H1 (cell line): ENCODE measurements around the gene USH1G. TPM values are rescaled to one million over a fixed set of nuclear protein-coding genes. Genes with fewer than 3 reads are reported as not detected.

Source experiments
- CTCF ChIA-PET: fragments of 300-600 bp; sonication (Branson Sonifier 250); formaldehyde crosslinking; loops from one replicate; lab custom pipeline; 2021; ENCODE audit not compliant: partially characterized antibody; lab: Charles Lee
- POLR2A ChIA-PET: fragments of 300-600 bp; sonication (Branson Sonifier 250); formaldehyde crosslinking; loops from one replicate; lab custom pipeline; 2021; ENCODE audit warnings: inconsistent platforms; ENCODE audit not compliant: partially characterized antibody; lab: Charles Lee
- DNase-seq, 2 experiments: peaks; one replicate each; pipeline versions ENCODE4 v3.0.0 to v3.0.0-alpha.2; 2010 to 2022; ENCODE audit warnings: low spot score in 2 of 2, low read depth in 1 of 2, mixed read lengths in 1 of 2
- FAIRE-seq: peaks from 2 replicates; lab custom pipeline; 2011; peaks lifted over from hg19 to GRCh38; lab: Jason Lieb, UNC
- H2AFZ ChIP-seq: 2 replicates; pipeline ENCODE4 v1.8.1; 2012; ENCODE audit warnings: low read length, inconsistent platforms
- H2AK5ac ChIP-seq: 2 replicates; pipeline ENCODE4 v1.6.1; 2013; ENCODE audit warnings: low read depth, low read length
- H2BK120ac ChIP-seq: replicated peaks from 2 replicates; pipeline ENCODE3; 2013; ENCODE audit warnings: low read depth, low read length, inconsistent platforms
- H2BK12ac ChIP-seq: 2 replicates; pipeline ENCODE4 v1.6.1; 2013; ENCODE audit warnings: low read depth, low read length
- H2BK15ac ChIP-seq: 2 replicates; pipeline ENCODE4 v1.6.1; 2013; ENCODE audit warnings: low read length
- H2BK20ac ChIP-seq: 2 replicates; pipeline ENCODE4 v1.6.1; 2013; ENCODE audit warnings: low read length
- H2BK5ac ChIP-seq: 2 replicates; pipeline ENCODE4 v1.6.1; 2013; ENCODE audit warnings: low read depth, low read length
- H3K14ac ChIP-seq: 2 replicates; pipeline ENCODE4 v1.6.1; 2013; ENCODE audit warnings: inconsistent platforms; ENCODE audit not compliant: insufficient read length
- H3K18ac ChIP-seq: 2 replicates; pipeline ENCODE4 v1.6.1; 2013; ENCODE audit warnings: low read length; ENCODE audit errors: extremely low read depth
- H3K23ac ChIP-seq: 2 replicates; pipeline ENCODE4 v1.6.1; 2013; ENCODE audit warnings: inconsistent platforms; ENCODE audit not compliant: insufficient read length
- H3K23me2 ChIP-seq: 2 replicates; pipeline ENCODE4 v1.6.1; 2013; ENCODE audit warnings: low read depth, low read length
- H3K27ac ChIP-seq: 2 replicates; pipeline ENCODE4 v1.6.1; 2011; ENCODE audit warnings: low read depth, low read length, inconsistent platforms
- H3K27me3 ChIP-seq, 4 experiments: replicated peaks in 1 of 4; 1 replicate in 1 of 4; 2 replicates in 3 of 4; pipeline versions ENCODE4 v1.6.1 to v1.8.1; 2011 to 2013; ENCODE audit warnings: low read length in 3 of 4, mild to moderate bottlenecking in 3 of 4, inconsistent platforms in 2 of 4, mixed read lengths in 2 of 4, moderate library complexity in 1 of 4; ENCODE audit not compliant: control insufficient read depth in 3 of 4, insufficient read depth in 3 of 4; ENCODE audit errors: extremely low read depth in 1 of 4
- H3K36me3 ChIP-seq, 4 experiments: 2 replicates each; pipeline versions ENCODE4 v1.6.1 to v1.8.1; 2011 to 2013; ENCODE audit warnings: mild to moderate bottlenecking in 4 of 4, low read length in 3 of 4, moderate library complexity in 2 of 4, control low read depth in 1 of 4, inconsistent platforms in 1 of 4; ENCODE audit not compliant: insufficient read depth in 4 of 4, control insufficient read depth in 2 of 4
- H3K4ac ChIP-seq: replicated peaks from 2 replicates; pipeline ENCODE3; 2013; ENCODE audit warnings: low read length, low read depth, mixed read lengths, inconsistent platforms; ENCODE audit not compliant: insufficient read length
- H3K4me1 ChIP-seq, 4 experiments: replicated peaks in 1 of 4; 1 replicate in 1 of 4; 2 replicates in 3 of 4; pipeline versions ENCODE4 v1.6.1 to v1.8.1; 2011 to 2013; ENCODE audit warnings: low read length in 3 of 4, inconsistent platforms in 2 of 4, mixed read lengths in 1 of 4; ENCODE audit not compliant: insufficient read depth in 4 of 4, control insufficient read depth in 3 of 4
- H3K4me2 ChIP-seq, 2 experiments: 2 replicates each; pipeline versions ENCODE4 v1.6.1 to v1.8.1; 2011 to 2013; ENCODE audit warnings: low read depth in 2 of 2, low read length in 2 of 2, control low read depth in 1 of 2, inconsistent platforms in 1 of 2, mild to moderate bottlenecking in 1 of 2; ENCODE audit not compliant: insufficient read depth in 1 of 2
- H3K4me3 ChIP-seq, 4 experiments: fragments of 200-600, 300-600 bp in 1 of 4; sonication (generic), shearing (Covaris generic), sonication (Bioruptor Twin) in 1 of 4; 2 replicates each; pipeline versions ENCODE4 v1.5.1 to v1.8.1; 2011 to 2016; ENCODE audit warnings: low read length in 4 of 4, low read depth in 3 of 4, control low read depth in 2 of 4, inconsistent platforms in 2 of 4, mild to moderate bottlenecking in 2 of 4, mixed read lengths in 1 of 4, moderate library complexity in 1 of 4; ENCODE audit not compliant: insufficient read depth in 2 of 4; ENCODE audit errors: extremely low read depth in 1 of 4
- H3K56ac ChIP-seq: replicated peaks from 2 replicates; pipeline ENCODE3; 2013; ENCODE audit warnings: low read depth, mild to moderate bottlenecking, mixed read lengths, low read length, inconsistent platforms; ENCODE audit not compliant: insufficient read length
- H3K79me1 ChIP-seq: 2 replicates; pipeline ENCODE4 v1.6.1; 2013; ENCODE audit warnings: low read depth, low read length, control low read depth
- H3K79me2 ChIP-seq, 2 experiments: 2 replicates each; pipeline versions ENCODE4 v1.6.1 to v1.8.1; 2012 to 2013; ENCODE audit warnings: low read length in 2 of 2, mild to moderate bottlenecking in 2 of 2, inconsistent platforms in 1 of 2; ENCODE audit not compliant: insufficient read depth in 2 of 2, control insufficient read depth in 1 of 2
- H3K9ac ChIP-seq, 4 experiments: replicated peaks in 1 of 4; 1 replicate in 1 of 4; 2 replicates in 3 of 4; pipeline versions ENCODE4 v1.6.1 to v1.8.1; 2011 to 2013; ENCODE audit warnings: low read depth in 3 of 4, low read length in 3 of 4, control low read depth in 2 of 4, mild to moderate bottlenecking in 2 of 4, moderate library complexity in 2 of 4, inconsistent platforms in 1 of 4; ENCODE audit errors: extremely low read depth in 1 of 4
- H3K9me3 ChIP-seq, 2 experiments: 2 replicates each; pipeline versions ENCODE4 v1.6.1 to v1.8.1; 2012 to 2013; ENCODE audit warnings: mild to moderate bottlenecking in 2 of 2, moderate library complexity in 2 of 2, control low read depth in 1 of 2, inconsistent platforms in 1 of 2, low read depth in 1 of 2, low read length in 1 of 2, mixed read lengths in 1 of 2; ENCODE audit not compliant: insufficient read depth in 2 of 2
- H4K20me1 ChIP-seq, 2 experiments: replicated peaks in 1 of 2; 2 replicates each; pipeline versions ENCODE3 to v1.8.1; 2011 to 2013; ENCODE audit warnings: inconsistent platforms in 2 of 2, low read length in 2 of 2, mild to moderate bottlenecking in 1 of 2; ENCODE audit not compliant: insufficient read depth in 2 of 2, control insufficient read depth in 1 of 2
- H4K5ac ChIP-seq: 2 replicates; pipeline ENCODE4 v1.6.1; 2013; ENCODE audit warnings: low read length, low read depth, mixed read lengths, inconsistent platforms; ENCODE audit not compliant: insufficient read length
- H4K8ac ChIP-seq: 2 replicates; pipeline ENCODE4 v1.8.0; 2013; ENCODE audit warnings: mild to moderate bottlenecking, moderate library complexity, low read length, inconsistent platforms; ENCODE audit not compliant: insufficient read depth; ENCODE audit errors: extremely low read depth
- H4K91ac ChIP-seq: replicated peaks from 2 replicates; pipeline ENCODE3; 2013; ENCODE audit warnings: low read length, mixed read lengths, inconsistent platforms; ENCODE audit not compliant: insufficient read length
- YY1 ChIP-seq: IDR thresholded peaks from 2 replicates; pipeline ENCODE4 v1.6.1; 2011; ENCODE audit warnings: low read depth, mild to moderate bottlenecking, low read length
- WGBS, 2 experiments: shearing (Covaris generic) in 1 of 2; methylation state at CpG; one replicate each; pipeline versions ENCODE4 v1.1.6 to v1.1.7; 2013 to 2015; ENCODE audit warnings: low lambda C conversion rate in 2 of 2, mixed read lengths in 2 of 2, inconsistent platforms in 1 of 2, low coverage in 1 of 2, missing lambda C conversion rate in 1 of 2; ENCODE audit not compliant: insufficient replicate concordance in 2 of 2, insufficient coverage in 1 of 2, insufficient read length in 1 of 2; ENCODE audit errors: extremely low coverage in 1 of 2, missing lambda C conversion rate in 1 of 2; 5-methylcytosine and 5-hydroxymethylcytosine counted together
- polyA plus RNA-seq, 7 experiments: library from polyadenylated mRNA; depleted of rRNA in 3 of 7; stranded (reverse) in 5 of 7; unstranded in 2 of 7; fragments of >200 nt in 5 of 7; fragments of 200-250 nt in 2 of 7; gene quantifications; 1 replicate in 5 of 7; 2 replicates in 1 of 7; 4 replicates in 1 of 7; pipeline versions ENCODE4 v1.2.1 to v1.2.3, GENCODE V29; 2011 to 2013; ENCODE audit warnings: missing spikeins in 2 of 7, mixed read lengths in 2 of 7
- total RNA-seq: library from RNA; stranded (reverse); fragmentation: NEBNext Ultra II Directional; extraction: Animal tissue kit (Norgen Biotek cat#: 25700); gene quantifications from 2 replicates; pipeline ENCODE4 v1.2.1, GENCODE V29; 2021

USH1G gene
- total and polyA plus RNA-seq, 2 of the 8 experiments (the other 6 are each of a cell fraction or from before 2014, with no cell fraction given) = 1.6 to 4.3 TPM

- CTCF ChIA-PET = interaction anchor here (0.9 to 81.0 kb wide), 5 partner anchors 11 to 134 kb away, joined by 3 to 2981 read pairs (median 4); partner anchors contain the start of genes GRIN2C and NAT9
- POLR2A ChIA-PET = interaction anchor here (1.1 kb wide), 1 partner anchor 121 kb away, joined by 3 read pairs; no protein-coding TSS in a partner anchor
- H4K8ac ChIP-seq = no peak overlapping the region
These were observed 52.5 kb downstream of the USH1G start for GRCh38 chr17:74870512-74870911.

More at GRCh38 chr17:74870512-74870911, 52.5 kb downstream of the USH1G start:
- Histone ChIP-seq H3K18ac (no peak overlapping the region), H4K91ac (no peak overlapping the region), H2BK20ac (no peak overlapping the region), H3K4me2 (no peak overlapping the region), H3K56ac (no peak overlapping the region), H3K4me1 (peaks cover 0 to 11% (median 6%) of the 10 kb centered on the region in 4 experiments; a peak in 6 of 7 replicates), H2AFZ (no peak overlapping the region), H3K23ac (no peak overlapping the region), H2BK15ac (no peak overlapping the region), H3K23me2 (peaks cover 10% of the 10 kb centered on the region), H3K36me3 (no peaks in the 10 kb centered on the region), H3K27me3 (peaks cover 0 to 3% (median 0%) of the 10 kb centered on the region in 4 experiments; a peak in 2 of 7 replicates), H3K4me3 (no peak overlapping the region), H2BK120ac (no peak overlapping the region), H2BK12ac (no peak overlapping the region), H3K9ac (no peak overlapping the region), H3K27ac (no peak overlapping the region), H2AK5ac (no peak overlapping the region), H3K79me2 (no peaks in the 10 kb centered on the region; a peak in 1 of 4 replicates), H2BK5ac (no peak overlapping the region), H3K4ac (no peak overlapping the region), H4K20me1 (peaks cover 1 to 4% of the 10 kb centered on the region in 2 experiments), H3K79me1 (peaks cover 7% of the 10 kb centered on the region; the same call in 1 of the 2 replicates), H4K5ac (no peak overlapping the region), H3K14ac (no peak overlapping the region), H3K9me3 (no peaks in the 10 kb centered on the region)
- 83% methylated on average over 2 of the region's 3 CpGs; no CpG with 5 or more reads in 1 of the 2 experiments for WGBS, 2 experiments
- DNase-seq (no peak), FAIRE-seq (no peak)
- no peak for TF ChIP-seq YY1
